Stimulated activated CD8-positive, alpha-beta memory T cell treated with anti-CD3 and anti-CD28 coated beads, Interleukin-2, amount 100 ng/mL, for 1 hour (primary cell): Measurements from ENCODE around the gene ARFGAP1.

Experiments
- DNase-seq, 2 donors: peaks; one replicate each; pipeline ENCODE4 v3.0.0-alpha.2; 2020; ENCODE audit warnings: low read depth in 2 of 2

Gene ARFGAP1

DNA sequence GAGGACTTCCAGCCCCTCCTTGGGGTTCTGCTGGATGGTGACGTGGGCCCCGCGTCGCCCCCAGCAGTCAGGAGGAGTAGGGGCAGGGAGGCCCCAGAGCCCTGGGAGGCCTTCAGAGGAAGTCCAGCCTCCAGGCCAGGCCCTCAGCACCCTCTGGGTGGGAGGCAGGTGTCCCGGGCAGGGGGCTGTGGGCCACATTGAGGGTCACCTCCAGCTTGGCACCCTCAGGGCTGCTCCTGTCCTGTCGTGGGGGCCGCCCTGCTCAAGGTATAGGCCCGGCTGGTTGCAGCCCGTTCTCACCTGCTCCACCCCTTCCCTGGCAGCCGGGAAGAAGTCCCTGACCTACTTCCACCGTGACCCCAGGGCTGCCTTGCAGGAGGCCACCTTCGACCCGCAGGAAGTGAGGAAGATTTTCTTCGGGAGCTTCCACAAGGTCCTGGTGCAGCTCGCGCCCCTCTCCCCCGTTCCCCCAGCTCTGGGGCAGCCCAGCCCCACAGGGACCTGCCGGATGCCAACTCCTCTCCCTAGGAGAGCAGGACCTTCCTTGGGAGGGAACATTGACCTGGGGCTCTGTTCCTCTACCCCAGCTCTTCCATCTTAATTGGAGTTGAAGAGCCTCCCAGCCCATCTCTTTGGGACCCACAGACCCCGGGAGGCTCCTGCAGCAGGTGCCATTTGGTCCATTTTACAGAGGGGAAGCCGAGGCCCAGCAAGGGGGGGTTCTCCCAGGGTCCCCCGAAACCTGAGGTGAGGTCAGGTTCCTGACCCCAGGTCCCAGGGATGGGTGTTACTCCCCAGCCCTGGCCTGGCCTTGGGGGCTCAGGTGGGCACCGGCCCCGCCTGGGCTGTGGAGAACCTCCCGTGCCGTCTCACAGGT lies 46.8 kb downstream of the ARFGAP1 start:
- no peak for DNase-seq

DNA sequence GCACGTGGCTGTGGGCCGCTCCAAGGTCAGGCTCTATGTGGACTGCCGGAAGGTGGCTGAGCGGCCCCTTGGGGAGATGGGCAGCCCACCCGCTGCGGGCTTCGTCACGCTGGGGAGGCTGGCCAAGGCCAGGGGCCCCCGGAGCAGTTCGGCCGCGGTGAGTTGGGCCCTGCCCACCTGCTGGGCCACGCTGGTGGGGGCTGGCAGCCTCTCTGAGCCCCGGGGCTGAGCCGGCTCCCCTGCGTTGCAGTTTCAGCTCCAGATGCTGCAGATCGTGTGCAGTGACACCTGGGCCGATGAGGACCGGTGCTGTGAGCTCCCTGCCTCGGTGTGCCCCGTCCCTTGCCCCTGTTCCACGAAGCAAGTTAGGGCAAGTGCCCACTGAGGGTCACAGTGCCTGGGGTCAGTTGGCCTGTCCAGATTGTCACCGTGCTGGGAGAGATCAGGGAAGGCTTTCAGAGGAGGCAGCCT lies 47.5 kb downstream of the ARFGAP1 start:
- no peak for DNase-seq

DNA sequence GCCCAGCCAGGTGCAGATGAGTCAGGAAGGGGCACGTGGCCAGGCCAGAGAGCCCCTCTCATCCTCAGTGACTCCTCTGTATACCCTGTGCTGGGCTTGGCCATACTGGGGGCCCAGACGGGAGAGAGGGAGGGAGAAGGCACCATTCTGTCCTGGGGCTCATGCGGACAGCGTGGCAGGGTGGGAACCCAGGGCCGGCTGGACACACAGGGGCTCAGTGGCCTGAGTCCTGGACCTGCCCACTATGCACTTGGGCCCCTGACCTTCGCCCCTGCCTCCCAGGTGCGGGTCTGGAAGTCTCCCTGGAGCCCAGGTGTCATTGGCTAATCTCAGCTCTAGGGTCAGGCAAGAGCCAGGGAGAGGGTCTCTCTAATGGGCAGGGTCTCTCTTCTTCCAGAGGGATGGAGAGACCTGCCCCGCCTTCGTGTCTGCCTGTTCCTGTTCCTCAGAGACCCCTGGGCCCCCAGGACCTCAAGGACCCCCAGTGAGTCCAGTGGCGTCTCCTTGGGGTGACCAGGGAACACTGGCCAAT lies 48.1 kb downstream of the ARFGAP1 start:
- DNase-seq: no peak

DNA sequence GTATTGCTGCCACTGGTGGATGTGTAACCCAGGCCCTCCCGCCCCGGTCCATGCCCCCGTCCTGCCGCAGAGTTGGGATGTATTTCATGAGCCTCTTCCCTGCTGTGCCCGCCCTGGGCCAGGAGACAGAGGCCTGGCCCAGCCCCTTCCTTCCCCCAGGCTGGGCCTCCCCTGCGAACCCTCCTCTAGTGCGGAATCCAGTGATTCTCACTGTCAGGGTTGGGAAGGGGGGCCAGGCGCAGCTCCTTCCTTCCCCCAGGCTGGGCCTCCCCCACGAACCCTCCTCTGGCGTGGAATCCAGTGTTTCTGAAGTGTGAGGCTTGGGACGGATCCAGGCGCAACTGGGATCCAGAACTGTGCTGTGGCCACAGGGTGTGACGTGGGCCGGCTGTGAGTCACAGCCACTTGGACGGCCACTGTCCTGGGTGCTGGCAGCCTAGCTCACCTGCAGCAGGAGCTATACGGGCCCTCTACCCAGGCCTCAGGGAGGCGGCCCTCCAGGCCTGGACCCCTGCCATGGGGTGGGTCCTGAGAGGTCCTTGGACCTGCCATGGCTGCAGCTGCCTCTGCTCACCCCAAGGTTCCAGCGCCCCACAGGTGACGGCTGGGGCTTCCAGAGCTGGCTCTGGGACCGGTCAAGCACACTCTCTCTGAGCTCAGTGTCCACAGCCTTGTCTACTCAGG lies 48.7 kb downstream of the ARFGAP1 start:
- DNase-seq: no peak

DNA sequence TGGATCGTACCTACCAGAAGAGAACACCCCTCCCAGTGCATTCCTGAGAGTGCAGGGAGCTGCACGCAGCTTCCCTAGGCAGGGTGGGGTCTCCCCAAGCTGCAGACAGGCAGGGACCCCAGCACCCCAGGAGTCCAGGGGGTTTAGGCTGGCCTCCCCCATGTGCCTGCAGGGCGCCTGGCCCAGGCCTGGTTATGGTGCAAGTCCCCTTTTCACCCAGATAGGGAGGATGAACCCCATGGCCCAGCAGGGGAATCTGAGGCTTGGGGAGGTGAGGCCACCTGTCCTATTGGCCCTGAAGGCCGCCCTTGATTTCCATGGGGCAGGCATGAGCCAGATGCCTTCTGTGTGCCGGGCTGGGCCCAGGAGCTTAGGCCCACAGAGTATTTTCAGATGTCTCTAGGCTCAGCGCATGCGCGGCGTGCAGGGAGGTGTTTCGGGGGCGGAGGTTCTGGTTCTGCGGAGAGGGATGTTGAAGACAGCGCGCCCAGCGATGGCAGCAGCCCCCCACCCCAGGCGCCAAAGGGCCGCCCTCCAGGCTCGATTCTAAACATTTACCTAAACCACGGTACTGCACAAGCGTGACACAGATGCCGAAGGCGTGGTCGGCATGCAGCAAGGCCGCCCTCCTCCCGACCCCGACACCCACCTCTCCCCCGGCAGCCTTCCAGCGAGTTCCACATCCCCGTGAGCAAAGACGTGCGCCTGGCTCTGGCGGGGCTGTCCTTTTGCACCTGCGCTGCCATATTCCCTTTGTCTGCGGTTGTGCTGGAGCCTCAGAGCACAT lies 49.7 kb downstream of the ARFGAP1 start:
- DNase-seq: no peak

DNA sequence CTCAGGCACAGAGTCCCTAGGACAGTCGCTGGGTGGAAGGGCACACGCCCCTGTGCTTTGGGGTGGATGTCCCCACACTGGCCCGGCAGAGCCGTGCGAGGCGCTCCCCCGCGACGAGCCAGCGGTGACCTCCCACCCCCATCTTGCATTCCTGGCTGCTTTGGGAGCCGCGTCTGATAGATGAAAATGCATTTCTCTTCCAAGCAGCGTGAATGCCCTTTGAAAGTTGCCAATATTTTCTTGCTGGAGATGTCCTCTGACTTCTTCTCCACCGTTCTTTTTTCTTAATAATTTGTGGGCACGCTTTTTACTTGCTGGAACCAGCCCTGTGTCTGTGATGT lies 50.3 kb downstream of the ARFGAP1 start:
- DNase-seq: no peak

DNA sequence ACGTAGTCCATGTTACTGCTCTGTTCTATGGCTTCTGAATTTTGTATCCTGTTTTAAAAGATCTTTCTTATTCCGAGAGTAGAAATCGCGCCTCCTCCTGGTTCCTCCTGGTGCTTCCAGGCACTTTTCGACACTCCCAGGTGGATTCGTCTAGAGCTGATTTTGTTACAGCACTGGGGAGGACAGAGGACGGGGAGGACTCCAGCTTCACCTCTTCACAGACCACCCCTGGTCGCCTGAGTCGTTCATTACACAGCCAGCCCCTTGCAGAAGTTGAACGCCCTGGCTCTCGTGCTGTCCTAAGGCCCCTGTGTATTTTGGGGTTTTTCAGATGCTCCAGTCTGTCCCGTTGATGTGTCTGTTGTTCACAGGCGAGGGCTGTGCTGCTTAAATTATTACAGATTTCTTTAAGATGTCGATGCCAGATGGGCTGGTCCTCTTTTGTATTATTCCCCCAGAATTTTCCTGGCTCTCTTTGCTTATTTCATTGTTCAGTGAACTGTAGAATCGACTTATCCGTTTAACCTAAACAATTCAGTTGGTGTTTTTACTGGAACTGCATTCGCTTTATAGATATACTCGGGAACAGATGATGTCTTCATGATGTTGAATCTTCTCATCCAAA lies 50.9 kb downstream of the ARFGAP1 start:
- DNase-seq: no peak

DNA sequence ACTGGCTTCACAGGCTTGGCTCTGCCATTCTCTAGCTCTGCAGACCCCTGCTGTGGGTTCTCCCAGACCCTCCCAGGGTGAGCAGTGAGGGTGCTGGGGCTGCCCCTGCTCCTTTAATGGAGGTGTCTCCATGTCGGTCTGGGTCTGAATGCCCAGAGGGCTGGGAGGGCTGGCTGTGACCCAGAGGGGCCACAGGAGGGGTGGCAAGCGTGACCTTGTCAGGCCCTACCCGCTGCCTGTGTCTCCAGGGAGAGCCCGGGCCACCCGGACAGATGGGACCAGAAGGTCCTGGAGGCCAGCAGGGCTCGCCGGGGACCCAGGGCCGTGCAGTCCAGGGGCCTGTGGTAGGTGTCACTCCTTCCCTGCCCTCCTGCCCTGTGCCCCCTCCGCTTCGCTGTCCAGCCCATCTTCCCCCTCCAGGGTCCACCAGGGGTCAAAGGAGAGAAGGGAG lies 52.4 kb downstream of the ARFGAP1 start:
- no peak for DNase-seq

DNA sequence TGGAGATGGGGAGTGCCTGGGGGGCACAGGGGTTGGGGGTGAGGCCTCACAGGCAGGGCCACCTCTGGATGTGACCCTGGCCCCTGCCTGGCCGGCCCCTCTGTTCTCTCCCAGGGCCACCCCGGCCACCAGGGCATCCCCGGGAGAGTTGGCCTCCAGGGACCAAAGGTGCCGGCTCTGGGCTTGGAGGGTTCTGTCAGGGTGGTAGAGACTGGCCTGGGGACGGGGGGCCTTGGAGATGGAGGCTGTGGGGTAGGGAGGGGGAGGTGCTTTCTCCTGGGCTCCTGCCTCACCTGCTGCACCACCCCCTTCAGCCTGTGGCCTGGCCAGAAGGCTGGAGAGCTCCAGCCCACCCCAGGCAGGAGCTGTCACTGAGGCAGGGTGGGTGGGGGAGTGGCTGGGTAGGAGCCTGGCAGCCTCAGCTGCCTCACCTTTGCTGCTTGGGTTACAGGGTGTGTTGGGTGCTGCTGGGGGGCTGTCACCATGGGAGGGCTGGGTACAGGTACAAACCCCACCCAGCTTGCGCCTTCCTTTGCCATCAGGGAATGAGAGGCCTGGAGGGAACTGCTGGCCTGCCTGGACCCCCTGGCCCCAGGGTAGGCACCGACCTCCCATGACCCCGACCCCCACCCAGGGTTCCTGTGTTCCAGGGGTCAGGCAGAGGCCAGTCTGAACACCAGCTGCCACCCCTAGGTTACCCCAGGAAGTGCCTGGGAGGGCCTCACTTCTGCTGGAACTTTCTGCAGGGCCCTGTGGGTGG lies 53.1 kb downstream of the ARFGAP1 start:
- no peak for DNase-seq

DNA sequence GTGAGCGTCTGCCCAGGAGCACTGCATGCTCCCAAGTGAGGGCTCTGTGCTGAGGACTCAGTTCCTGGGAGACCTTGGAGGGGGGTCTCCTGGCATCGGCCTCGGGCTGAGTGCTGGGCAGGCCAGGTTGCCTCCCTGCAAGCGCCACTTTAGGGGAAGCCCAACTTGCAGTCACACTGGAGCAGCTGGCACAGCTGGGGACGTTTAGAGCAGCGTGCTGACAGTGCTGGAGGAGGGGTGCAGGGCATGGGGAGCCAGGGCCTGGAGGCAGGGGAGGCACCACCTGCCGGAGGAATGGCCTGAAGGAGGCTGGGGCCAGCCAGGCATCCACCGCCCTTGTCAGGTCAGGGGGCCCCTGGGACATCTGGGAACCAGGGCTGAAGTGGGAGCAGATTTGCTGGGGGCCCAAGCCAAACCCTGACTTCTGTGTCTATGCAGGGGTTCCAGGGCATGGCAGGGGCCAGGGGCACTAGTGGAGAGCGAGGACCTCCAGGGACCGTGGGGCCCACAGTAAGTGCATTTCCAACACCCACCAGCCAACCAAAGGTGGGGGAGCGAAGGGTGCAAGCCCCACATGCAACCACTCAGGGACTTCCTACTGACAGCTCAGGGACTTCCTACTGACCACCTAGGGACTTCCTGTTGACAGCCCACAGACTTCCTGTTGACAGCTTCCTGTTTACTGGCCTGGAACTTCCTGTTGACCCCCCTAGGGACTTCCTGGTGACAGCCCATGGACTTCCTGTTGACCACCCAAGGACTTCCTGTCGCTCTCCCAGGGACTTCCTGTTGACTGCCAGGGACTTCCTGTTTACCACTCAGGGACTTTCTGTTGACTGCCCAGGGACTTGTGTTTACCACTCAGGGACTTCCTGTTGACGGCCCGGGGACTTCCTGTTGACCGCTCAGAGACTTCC lies 54.0 kb downstream of the ARFGAP1 start:
- no peak for DNase-seq

DNA sequence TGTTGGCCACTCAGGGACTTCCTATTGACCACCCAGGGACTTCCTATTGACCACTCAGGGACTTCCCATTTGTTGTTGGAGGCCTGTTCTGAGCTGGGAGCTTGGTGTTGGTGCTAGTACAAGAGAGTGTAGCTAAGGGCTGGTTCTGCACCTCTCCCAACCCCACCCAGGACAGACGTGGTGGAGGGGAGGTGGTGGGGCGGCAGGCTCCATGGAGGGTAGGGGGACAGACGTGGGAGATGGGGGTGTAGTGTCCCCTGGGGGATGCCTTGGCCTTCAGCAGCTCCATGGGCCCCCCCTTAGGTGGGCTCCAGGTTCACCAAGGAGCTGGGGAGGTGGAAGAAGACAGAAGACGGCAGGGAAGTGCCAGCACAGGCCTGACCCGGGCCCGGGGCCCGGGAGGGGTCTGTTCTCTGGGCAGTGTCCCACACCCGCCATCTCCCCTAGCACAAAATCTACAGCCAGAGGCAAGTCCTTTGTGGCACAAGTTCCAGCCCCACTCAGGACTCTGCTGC lies 54.7 kb downstream of the ARFGAP1 start:
- DNase-seq: no peak

DNA sequence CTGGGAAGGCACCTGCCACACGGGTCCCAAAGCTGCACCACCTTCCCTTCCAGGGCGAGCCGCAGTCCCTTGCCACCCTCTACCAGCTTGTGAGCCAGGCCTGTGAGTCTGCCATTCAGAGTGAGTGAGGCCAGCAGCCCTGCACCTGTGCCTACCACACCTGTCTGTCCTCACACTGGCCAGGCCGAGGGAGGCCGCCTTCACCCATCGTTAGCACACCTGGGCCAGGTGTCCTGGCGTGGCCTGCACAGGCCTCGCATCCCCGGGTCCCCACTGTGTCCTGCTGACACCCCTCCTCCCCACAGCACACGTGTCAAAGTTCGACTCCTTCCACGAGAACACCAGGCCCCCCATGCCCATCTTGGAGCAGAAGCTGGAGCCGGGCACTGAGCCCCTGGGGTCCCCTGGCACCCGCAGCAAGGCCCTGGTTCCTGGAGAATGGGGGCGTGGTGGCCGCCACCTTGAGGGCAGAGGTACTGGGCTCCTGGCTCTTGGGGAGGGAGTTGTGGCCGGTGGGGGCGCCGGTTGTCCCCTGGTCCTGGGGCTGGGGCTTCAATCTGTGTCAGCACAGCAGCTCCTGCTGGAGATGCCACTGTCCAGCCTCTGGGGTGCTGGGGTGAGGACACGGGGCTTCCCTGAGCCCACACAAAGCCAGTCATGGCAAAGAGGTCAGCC lies 55.5 kb downstream of the ARFGAP1 start:
- no peak for DNase-seq

DNA sequence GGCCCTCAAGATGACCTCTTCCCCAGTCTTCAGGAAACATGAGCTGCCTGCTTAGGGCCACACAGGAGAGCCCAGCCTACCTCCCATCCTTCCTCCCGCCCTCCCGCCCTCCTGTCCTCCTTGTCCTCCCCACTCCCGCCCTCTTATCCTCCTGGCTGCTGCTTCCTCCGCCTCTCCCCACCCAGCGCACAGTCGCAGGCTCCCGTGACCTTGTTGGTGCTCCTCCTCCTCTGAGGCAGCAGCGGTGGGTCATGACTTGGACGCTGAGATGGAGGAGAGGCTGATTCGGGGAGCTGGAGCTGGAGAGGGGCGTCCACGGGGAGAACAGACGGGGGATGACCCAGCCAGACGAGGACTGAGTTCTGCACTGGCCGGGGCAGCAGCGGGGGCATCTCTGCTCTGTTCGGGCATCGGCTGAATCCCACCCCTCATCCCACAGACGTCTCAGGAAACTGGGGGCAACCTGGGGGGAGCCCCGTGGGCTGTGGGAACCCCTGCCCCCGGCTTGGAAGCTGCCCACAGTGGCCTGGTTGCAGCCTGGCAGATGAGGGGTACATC lies 56.2 kb downstream of the ARFGAP1 start:
- no peak for DNase-seq

DNA sequence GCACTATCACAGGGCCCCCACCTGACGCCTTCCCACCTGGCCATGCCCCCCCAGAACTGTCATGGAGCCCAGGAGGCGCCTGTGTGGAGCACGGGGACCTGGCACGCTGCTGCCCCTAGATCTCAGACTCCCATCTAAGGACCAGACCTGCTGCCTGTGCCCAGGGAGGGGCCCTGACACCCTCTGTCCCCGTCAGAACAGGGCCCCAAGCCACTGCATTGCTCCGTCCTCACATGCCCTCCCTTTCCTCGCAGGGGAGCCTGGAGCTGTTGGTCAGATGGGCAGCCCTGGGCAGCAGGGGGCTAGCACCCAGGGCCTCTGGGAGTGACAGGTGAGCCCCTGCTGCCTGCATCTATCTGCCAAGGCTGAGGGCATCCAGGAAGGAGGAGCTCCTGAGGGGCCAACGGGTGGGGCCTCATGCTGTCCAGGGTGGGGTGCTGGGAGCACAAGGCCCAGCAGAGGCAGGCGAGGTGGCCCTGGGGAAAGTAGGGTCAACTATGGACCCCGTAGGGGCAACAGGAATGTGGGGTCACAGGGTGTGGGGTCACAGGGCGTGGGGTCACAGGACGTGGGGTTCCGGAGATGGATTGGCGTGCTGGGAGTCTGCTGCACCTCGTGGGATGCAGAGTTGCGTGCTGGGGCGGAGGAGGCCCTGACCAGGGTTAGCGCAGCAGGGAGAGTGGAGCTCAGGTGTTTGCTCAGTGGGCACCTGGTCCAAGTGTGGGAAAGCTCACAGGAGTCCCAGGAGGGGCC lies 56.9 kb downstream of the ARFGAP1 start:
- DNase-seq: no peak

DNA sequence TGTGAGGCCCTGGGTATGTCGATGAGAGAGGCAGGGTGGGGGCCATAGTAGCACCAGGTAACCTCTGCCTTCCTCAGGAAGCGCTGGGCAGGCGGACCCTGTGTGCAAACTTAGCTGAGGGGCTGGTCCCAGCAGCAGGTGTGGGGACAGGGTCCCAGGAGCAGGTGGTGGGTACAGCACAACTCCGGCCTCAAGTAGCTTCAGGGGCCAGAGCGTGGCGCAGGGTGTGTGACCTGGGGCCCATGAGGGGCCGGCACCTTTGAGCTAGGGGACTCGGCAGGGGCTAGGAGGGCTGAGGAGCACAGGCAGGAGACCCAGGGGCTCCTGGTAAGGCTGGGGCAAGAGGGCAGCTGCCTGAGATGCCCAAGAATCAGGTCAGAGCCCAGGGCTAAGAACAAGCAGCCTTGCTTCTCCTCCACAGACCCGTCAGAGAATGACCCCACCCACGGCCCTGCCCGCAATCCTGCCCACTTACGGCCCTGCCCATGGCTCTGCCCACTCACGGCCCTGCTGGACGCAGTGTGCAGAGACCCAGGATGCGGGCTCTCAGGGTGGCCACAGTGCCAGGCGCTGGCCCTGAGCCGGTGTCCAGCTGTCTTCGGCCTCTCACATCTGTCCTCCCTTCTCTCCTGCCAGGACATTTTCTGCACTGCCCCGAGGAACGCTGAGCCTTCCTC lies 57.6 kb downstream of the ARFGAP1 start:
- no peak for DNase-seq

DNA sequence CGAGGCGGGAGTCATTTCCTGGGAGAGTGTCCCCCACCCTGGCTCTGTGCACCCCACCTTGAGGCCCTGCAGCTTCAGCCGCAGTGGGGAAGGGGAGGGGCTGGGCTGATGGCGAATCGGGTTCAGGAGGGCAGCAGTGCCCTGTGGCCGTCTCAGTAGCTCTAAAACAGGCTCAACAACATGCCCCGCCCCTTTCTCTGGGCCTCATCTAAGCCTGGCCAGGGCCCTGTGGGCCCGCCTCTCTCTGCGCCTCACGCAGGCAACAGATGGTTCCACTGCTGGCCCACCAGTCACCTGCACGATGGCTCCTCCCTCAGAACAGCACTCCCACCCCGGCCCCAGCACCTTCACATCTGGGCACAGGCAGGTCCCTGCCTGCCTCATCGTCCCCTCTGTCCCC lies 58.3 kb downstream of the ARFGAP1 start:
- DNase-seq: no peak

DNA sequence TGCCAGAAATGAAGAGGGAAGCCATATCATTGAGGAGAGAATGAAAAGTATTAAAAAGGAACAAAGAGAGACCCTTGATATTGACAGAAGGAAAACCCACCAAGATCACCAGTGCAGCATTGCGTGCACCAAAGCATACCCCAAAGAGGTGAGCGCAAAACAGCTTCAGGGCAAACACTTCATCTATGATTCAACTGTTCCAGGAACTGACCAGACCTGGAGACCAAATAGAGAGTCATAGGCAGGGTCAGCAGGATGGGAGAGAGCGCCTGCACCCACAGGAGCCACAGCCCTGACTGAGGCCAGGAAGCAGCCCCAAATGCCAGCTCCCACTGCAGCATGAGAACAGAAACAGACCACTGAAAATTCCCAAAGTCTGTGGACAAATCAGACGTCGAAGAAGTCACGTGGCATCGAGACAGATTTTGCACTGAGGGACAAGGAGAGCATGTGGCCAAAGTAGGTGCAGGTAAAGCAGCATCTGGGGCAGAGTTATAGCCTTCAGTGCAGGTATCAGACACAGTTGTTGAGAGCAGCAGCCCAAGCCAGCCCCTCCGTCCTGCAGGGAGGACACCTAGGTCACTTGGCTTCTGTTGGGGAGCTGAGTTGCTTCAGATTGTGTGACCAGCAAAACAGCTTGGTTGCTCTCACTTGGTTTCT lies 59.3 kb downstream of the ARFGAP1 start:
- no peak for DNase-seq
